ENCODE data around the gene DNAJC3.
A peak's percentile ranks its signal among the peaks of the same experiment; 100 is the strongest.
"Not testable (repeated sequence)": the region's sequence is repeated elsewhere in the genome, so short reads cannot be mapped to it uniquely, and the experiment has no call there.

DNAJC3 gene

GRCh38 chr13:95671597-95671996 is 5.3 kb upstream of the DNAJC3 start:
- no peak for DNase-seq (ENCODE audit: low read depth in 4 of 4, low spot score in 1 of 4)

GRCh38 chr13:95676105-95676761 is 706 bp upstream of the DNAJC3 start:
- DNase-seq (ENCODE audit: low read depth in 4 of 4, low spot score in 1 of 4) = no peak

GRCh38 chr13:95677564-95678266 is 776 bp downstream of the DNAJC3 start:
- peak in 1 of 4 experiments; percentile 22 for DNase-seq (ENCODE audit: low read depth in 4 of 4, low spot score in 1 of 4)

- DNase-seq (ENCODE audit: low read depth in 4 of 4, low spot score in 1 of 4) = no peak
These were observed 2.0 kb downstream of the DNAJC3 start for GRCh38 chr13:95678967-95679366.

GRCh38 chr13:95679722-95680121 is 2.8 kb downstream of the DNAJC3 start:
- no peak for DNase-seq (ENCODE audit: low read depth in 4 of 4, low spot score in 1 of 4)

GRCh38 chr13:95684418-95684817 is 7.5 kb downstream of the DNAJC3 start:
- DNase-seq (ENCODE audit: low read depth in 4 of 4, low spot score in 1 of 4) = no peak

- DNase-seq (ENCODE audit: low read depth in 4 of 4, low spot score in 1 of 4) = not testable (repeated sequence)
These were observed 8.0 kb downstream of the DNAJC3 start for GRCh38 chr13:95684960-95685359.

GRCh38 chr13:95689582-95689926 is 12.6 kb downstream of the DNAJC3 start:
- no peak for DNase-seq (ENCODE audit: low read depth in 4 of 4, low spot score in 1 of 4)

GRCh38 chr13:95690986-95691385 is 14.0 kb downstream of the DNAJC3 start:
- DNase-seq (ENCODE audit: low read depth in 4 of 4, low spot score in 1 of 4) = not testable (repeated sequence)

GRCh38 chr13:95697052-95697680 is 20.2 kb downstream of the DNAJC3 start:
- DNase-seq (ENCODE audit: low read depth in 4 of 4, low spot score in 1 of 4) = no peak

- DNase-seq (ENCODE audit: low read depth in 4 of 4, low spot score in 1 of 4) = no peak
These were observed 21.3 kb downstream of the DNAJC3 start for GRCh38 chr13:95698047-95698749.

- DNase-seq (ENCODE audit: low read depth in 4 of 4, low spot score in 1 of 4) = no peak
These were observed 26.6 kb downstream of the DNAJC3 start for GRCh38 chr13:95703576-95703975.

- no peak for DNase-seq (ENCODE audit: low read depth in 4 of 4, low spot score in 1 of 4)
These were observed 27.6 kb downstream of the DNAJC3 start for GRCh38 chr13:95704510-95704909.

GRCh38 chr13:95706356-95706755 is 29.4 kb downstream of the DNAJC3 start:
- no peak for DNase-seq (ENCODE audit: low read depth in 4 of 4, low spot score in 1 of 4)

GRCh38 chr13:95707035-95707434 is 30.1 kb downstream of the DNAJC3 start:
- DNase-seq (ENCODE audit: low read depth in 4 of 4, low spot score in 1 of 4) = no peak

- no peak for DNase-seq (ENCODE audit: low read depth in 4 of 4, low spot score in 1 of 4)
These were observed 30.8 kb downstream of the DNAJC3 start for GRCh38 chr13:95707442-95708390.

GRCh38 chr13:95708391-95708774 is 31.4 kb downstream of the DNAJC3 start:
- no peak for DNase-seq (ENCODE audit: low read depth in 4 of 4, low spot score in 1 of 4)

GRCh38 chr13:95708811-95709500 is 32.0 kb downstream of the DNAJC3 start:
- no peak for DNase-seq (ENCODE audit: low read depth in 4 of 4, low spot score in 1 of 4)

GRCh38 chr13:95710313-95710712 is 33.4 kb downstream of the DNAJC3 start:
- DNase-seq (ENCODE audit: low read depth in 4 of 4, low spot score in 1 of 4) = no peak

- DNase-seq (ENCODE audit: low read depth in 4 of 4, low spot score in 1 of 4) = not testable (repeated sequence)
These were observed 35.9 kb downstream of the DNAJC3 start for GRCh38 chr13:95712846-95713245.

Measured in stimulated activated CD4-positive, alpha-beta T cell treated with anti-CD3 and anti-CD28 coated beads, Interleukin-1b, Interleukin-23, amount 100 ng/mL, for 24 hours (primary cell).